HEK293T (cell line): ENCODE measurements around the gene C2CD2.

Source experiments
- CTCF ChIA-PET: fragments of 350-600 bp; formaldehyde crosslinking; extraction: SDS; loops from one replicate; lab custom pipeline; 2021; ENCODE audit warnings: antibody characterized with exemption, inconsistent platforms; lab: Yijun Ruan, JAX
- POLR2A ChIA-PET: fragments of 350-600 bp; formaldehyde crosslinking; extraction: SDS; loops from one replicate; lab custom pipeline; 2020; ENCODE audit warnings: antibody characterized with exemption, inconsistent platforms; lab: Yijun Ruan, JAX
- DNase-seq: peaks from one replicate; pipeline ENCODE4 v3.0.0; 2012; ENCODE audit warnings: mixed read lengths; ENCODE audit errors: extremely low spot score
- ARNT ChIP-seq: fragments of 450-650 bp; IDR thresholded peaks from 2 replicates; pipeline ENCODE4 v1.6.1; 2017; ENCODE audit warnings: mild to moderate bottlenecking
- BHLHE40 ChIP-seq: fragments of 450-650 bp; IDR thresholded peaks from 2 replicates; pipeline ENCODE4 v1.6.1; 2016; ENCODE audit warnings: mild to moderate bottlenecking, moderate library complexity, borderline replicate concordance
- CTBP1 ChIP-seq: fragments of 450-650 bp; IDR thresholded peaks from 2 replicates; pipeline ENCODE4 v1.6.1; 2016; ENCODE audit warnings: borderline replicate concordance
- ELF4 ChIP-seq: fragments of 450-650 bp; IDR thresholded peaks from 2 replicates; pipeline ENCODE4 v1.6.1; 2017; ENCODE audit warnings: antibody characterized with exemption
- FOXA1 ChIP-seq: fragments of 450-650 bp; IDR thresholded peaks from 2 replicates; pipeline ENCODE4 v1.6.1; 2016; ENCODE audit warnings: mild to moderate bottlenecking
- FOXK2 ChIP-seq: fragments of 450-650 bp; IDR thresholded peaks from 2 replicates; pipeline ENCODE4 v1.6.1; 2016; ENCODE audit warnings: mild to moderate bottlenecking
- FOXM1 ChIP-seq: fragments of 450-650 bp; IDR thresholded peaks from 2 replicates; pipeline ENCODE4 v1.6.1; 2017; ENCODE audit warnings: mild to moderate bottlenecking, borderline replicate concordance
- HDGF ChIP-seq: fragments of 450-650 bp; IDR thresholded peaks from 2 replicates; pipeline ENCODE4 v1.6.1; 2017; ENCODE audit warnings: antibody characterized with exemption, borderline replicate concordance
- L3MBTL2 ChIP-seq: fragments of 450-650 bp; conservative IDR thresholded peaks from 2 replicates; pipeline ENCODE4 v1.6.1; 2016; ENCODE audit warnings: mild to moderate bottlenecking
- LEF1 ChIP-seq: fragments of 450-650 bp; IDR thresholded peaks from 2 replicates; pipeline ENCODE4 v1.6.1; 2017; ENCODE audit warnings: mild to moderate bottlenecking, borderline replicate concordance
- NFRKB ChIP-seq: fragments of 450-650 bp; IDR thresholded peaks from 2 replicates; pipeline ENCODE4 v1.6.1; 2016; ENCODE audit warnings: mild to moderate bottlenecking, moderate library complexity
- SP1 ChIP-seq: fragments of 450-650 bp; IDR thresholded peaks from 2 replicates; pipeline ENCODE4 v1.6.1; 2017
- SUZ12 ChIP-seq: fragments of 450-650 bp; IDR thresholded peaks from 2 replicates; pipeline ENCODE4 v1.6.1; 2016; ENCODE audit warnings: mild to moderate bottlenecking
- TARDBP ChIP-seq: fragments of 450-650 bp; IDR thresholded peaks from 2 replicates; pipeline ENCODE4 v1.6.1; 2016
- ZNF384 ChIP-seq: fragments of 450-650 bp; IDR thresholded peaks from 2 replicates; pipeline ENCODE4 v1.6.1; 2016
- TF ChIP-seq, protein P1 (sequence below): fragments of 450-650 bp; IDR thresholded peaks from 2 replicates; pipeline ENCODE4 v1.6.1; 2016

C2CD2 gene

DNA sequence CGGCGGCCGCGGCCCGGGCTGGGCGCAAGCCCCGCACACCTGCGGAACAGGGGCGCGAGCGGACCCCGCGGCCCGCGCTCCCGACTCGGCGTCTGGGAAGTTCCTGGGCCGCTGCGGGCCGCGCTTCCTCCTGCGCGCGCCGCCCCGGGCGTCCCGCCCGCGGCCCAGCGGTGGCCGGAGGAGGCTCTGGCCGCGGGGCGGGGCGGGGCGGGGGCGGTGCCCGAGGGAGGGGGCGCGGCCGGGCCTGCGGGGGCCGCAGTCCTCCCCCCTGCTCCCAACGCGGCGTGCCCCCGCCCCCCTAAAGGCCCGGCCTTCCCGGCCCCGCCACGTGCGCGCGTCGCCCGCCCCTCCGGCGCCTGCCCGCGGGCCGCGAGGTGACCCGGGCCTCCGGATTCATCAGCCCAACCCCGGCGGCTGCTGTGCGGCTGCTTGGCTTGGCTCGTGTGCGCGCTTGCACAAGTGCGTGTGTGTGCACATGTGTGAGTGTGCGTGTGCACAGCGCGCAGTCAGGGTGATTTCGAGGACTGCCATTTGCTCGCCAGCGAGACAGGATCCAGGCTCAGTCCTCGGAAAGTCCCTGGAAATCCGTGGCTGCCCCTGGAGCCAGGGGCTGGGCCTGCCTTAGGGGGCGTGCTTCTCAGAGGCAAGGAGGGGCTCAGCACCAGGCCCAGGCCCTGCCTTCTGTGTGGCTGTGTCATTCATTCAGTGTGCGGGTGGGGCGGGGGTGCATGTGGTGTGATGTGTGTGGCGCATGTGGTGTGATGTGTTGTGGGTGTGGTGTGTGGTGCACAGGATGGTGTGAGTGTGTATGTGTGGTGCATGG is at the start of gene C2CD2:
C2CD2 (minus strand) TSS at position 188 of the 823 bp plus-strand sequence. CDS start 370 bp downstream, outside the sequence.
- TF ChIP-seq ARNT (no peak), BHLHE40 (no peak), ELF4 (no peak), CTBP1 (no peak), FOXK2 (no peak), SUZ12 (no peak)
- TF ChIP-seq, protein P1, sequence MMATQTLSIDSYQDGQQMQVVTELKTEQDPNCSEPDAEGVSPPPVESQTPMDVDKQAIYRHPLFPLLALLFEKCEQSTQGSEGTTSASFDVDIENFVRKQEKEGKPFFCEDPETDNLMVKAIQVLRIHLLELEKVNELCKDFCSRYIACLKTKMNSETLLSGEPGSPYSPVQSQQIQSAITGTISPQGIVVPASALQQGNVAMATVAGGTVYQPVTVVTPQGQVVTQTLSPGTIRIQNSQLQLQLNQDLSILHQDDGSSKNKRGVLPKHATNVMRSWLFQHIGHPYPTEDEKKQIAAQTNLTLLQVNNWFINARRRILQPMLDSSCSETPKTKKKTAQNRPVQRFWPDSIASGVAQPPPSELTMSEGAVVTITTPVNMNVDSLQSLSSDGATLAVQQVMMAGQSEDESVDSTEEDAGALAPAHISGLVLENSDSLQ: no peak
- no peak for DNase-seq
- POLR2A ChIA-PET: no interaction called here
- CTCF ChIA-PET: no interaction called here

DNA sequence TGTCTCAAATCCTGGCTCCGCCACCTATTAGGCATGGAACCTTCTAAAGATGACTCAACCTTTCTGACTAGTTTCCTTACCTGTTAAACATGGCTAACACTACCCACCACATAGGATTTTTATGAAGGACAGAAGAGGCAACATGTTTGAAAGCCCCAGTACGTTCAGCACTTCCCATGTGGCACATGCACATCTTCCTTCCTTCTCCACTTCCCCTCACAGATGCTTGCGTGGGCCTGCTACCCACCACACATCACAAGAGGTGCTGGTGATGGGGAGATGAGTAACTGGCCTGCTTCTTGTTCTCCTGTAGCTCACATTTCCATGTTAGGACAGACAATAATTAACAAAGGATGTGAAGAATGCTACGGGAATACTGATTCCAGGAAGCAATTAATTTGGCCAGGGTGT is 49.2 kb upstream of the C2CD2 start:
- CTCF ChIA-PET: no interaction called here
- no peak for DNase-seq
- POLR2A ChIA-PET: no interaction called here
- no peak for TF ChIP-seq FOXA1
- TF ChIP-seq SP1: no peak
- TF ChIP-seq TARDBP: no peak
- TF ChIP-seq SUZ12: no peak
- no peak for TF ChIP-seq ZNF384
- TF ChIP-seq ELF4: no peak
- TF ChIP-seq ARNT: no peak
- TF ChIP-seq NFRKB: no peak

DNA sequence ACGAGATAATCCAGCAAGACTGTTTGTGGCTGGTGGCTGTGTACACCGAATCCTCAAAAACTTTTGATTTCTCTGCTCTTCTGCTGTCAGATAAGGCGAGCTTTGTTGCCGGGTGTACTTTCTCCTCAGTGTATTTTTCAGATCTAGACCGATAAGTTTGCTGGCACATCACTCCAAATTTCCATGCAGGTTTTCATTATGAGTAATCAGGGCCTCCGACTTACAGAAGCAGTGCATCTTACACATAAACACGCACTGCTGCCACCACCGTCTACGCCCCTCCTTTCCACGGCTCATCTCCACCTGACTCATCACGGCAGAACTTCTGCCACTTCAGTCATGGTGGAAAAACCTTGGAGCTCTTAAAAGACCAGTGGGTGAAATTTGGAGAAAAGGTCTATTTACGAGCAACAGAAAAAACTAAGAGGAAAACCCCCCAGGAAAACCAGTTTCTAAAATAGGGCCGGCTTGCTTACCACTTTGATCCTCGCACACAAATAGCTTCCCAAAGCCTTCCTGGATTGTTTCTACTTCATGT is 48.7 kb upstream of the C2CD2 start:
- TF ChIP-seq SP1 (no peak), BHLHE40 (no peak), LEF1 (no peak), ZNF384 (no peak), TARDBP (no peak), FOXK2 (no peak), NFRKB (no peak), L3MBTL2 (no peak), ELF4 (no peak), HDGF (no peak), CTBP1 (no peak), FOXA1 (no peak), ARNT (no peak), SUZ12 (no peak), FOXM1 (no peak)
- TF ChIP-seq, protein P1: no peak
- DNase-seq: no peak
- ChIA-PET POLR2A (no interaction called here), CTCF (no interaction called here)

DNA sequence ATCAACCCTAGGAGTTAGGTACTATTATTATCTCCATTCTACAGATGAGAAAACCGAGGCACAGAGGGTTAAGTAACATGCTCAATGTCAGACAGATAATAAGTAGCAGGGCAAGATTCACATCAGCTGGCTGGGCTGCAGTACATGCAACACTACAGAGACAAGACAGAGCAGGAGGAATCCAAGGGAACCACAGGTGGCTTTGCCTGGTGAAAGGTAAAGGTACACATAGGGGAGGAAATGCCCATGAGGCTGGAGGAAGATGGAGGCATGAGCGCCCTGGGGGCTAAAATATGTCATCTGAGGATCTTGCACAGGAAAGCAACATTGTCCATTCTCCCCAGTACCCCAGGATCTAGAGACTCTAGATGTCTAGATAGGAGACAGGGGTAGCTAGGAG is 48.0 kb upstream of the C2CD2 start:
- CTCF ChIA-PET: interaction anchor here (0.6 kb wide), 1 partner anchor 21 kb away, joined by 10 read pairs; no protein-coding TSS in a partner anchor
- TF ChIP-seq TARDBP (no peak), FOXK2 (no peak), ELF4 (no peak), BHLHE40 (no peak), FOXA1 (no peak), SP1 (no peak), LEF1 (no peak), NFRKB (no peak), SUZ12 (no peak), HDGF (no peak), ARNT (no peak), FOXM1 (no peak), L3MBTL2 (no peak), CTBP1 (no peak)
- TF ChIP-seq, protein P1: no peak
- POLR2A ChIA-PET: no interaction called here
- DNase-seq: no peak

DNA sequence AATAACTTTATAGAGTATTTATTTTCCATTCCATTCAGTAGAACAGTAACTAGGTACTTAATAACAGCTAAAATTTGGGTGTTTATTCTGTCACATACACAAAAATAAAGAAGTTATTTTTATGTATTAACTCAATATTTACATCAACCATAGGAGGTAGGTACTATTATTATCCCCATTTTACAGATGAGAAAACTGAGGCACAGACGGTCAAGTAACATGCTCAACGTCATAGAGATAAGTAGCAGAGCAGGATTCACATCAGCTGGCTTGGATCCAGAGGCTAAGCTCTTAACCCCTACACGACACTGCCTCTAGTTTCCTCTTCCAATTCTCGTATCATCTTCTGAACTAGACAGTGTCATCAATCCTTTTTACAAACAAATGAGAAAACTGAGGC is 47.1 kb upstream of the C2CD2 start:
- ChIA-PET POLR2A (no interaction called here), CTCF (no interaction called here)
- DNase-seq: no peak
- no peak for TF ChIP-seq SUZ12
- no peak for TF ChIP-seq L3MBTL2
- TF ChIP-seq ZNF384: no peak
- TF ChIP-seq ARNT: no peak
- no peak for TF ChIP-seq HDGF
- no peak for TF ChIP-seq BHLHE40
- TF ChIP-seq ELF4: no peak
- TF ChIP-seq TARDBP: no peak
- no peak for TF ChIP-seq NFRKB
- no peak for TF ChIP-seq FOXK2
- TF ChIP-seq FOXA1: no peak
- no peak for TF ChIP-seq FOXM1
- TF ChIP-seq SP1: no peak
- no peak for TF ChIP-seq LEF1
- no peak for TF ChIP-seq CTBP1
- TF ChIP-seq, protein P1: no peak
